OCI-LY1 (cell line): ENCODE measurements around the gene COLEC12.

ENCODE experiments used
- EZH2 ChIP-seq: fragments of 200-600 bp; sonication (generic), shearing (Covaris generic); IDR thresholded peaks from 2 replicates; pipeline ENCODE4 v1.8.0; 2017; ENCODE audit warnings: borderline replicate concordance, mixed run types, mild to moderate bottlenecking, antibody characterized with exemption, low read length, moderate library complexity, mixed read lengths
- TF ChIP-seq, protein P1 (sequence below): fragments of 200-600 bp; sonication (generic), shearing (Covaris generic); IDR thresholded peaks from 2 replicates; pipeline ENCODE4 v1.5.1; 2017; ENCODE audit warnings: mild to moderate bottlenecking, antibody characterized with exemption, low read length, moderate library complexity, mixed read lengths

DNA sequence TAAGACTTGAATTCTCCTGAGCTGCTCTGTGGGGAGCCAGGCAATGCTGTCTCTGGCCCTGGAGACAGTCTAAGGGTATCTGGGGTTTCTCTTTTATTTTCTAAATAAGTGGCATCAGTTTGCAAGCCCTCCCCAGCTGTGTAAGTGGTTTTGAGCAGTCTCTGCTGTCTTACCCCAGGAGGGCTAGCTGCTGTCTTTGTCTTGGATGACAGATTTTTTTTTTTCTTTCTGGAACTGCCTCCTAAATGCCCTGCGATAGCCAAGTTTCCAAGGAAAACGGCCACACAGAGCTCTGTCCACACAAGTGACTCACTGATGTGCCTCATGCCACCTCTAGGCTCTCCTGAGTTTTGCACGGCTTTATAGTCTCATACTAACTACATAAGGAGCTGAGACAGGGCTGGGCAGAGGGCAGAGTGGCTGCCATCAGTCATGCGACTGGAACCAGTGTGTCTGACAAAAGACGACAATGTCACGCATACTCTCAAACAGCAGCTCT lies 195.4 kb downstream of the COLEC12 start:
- TF ChIP-seq, protein P1, sequence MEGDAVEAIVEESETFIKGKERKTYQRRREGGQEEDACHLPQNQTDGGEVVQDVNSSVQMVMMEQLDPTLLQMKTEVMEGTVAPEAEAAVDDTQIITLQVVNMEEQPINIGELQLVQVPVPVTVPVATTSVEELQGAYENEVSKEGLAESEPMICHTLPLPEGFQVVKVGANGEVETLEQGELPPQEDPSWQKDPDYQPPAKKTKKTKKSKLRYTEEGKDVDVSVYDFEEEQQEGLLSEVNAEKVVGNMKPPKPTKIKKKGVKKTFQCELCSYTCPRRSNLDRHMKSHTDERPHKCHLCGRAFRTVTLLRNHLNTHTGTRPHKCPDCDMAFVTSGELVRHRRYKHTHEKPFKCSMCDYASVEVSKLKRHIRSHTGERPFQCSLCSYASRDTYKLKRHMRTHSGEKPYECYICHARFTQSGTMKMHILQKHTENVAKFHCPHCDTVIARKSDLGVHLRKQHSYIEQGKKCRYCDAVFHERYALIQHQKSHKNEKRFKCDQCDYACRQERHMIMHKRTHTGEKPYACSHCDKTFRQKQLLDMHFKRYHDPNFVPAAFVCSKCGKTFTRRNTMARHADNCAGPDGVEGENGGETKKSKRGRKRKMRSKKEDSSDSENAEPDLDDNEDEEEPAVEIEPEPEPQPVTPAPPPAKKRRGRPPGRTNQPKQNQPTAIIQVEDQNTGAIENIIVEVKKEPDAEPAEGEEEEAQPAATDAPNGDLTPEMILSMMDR, result no peak
- no peak for TF ChIP-seq EZH2
